CD4-positive, alpha-beta T cell treated with Interleukin-6 for 4 hours (primary cell): ENCODE results near the gene MZF1.
"Not testable (repeated sequence)": the region's sequence is repeated elsewhere in the genome, so short reads cannot be mapped to it uniquely, and the experiment has no call there.

Experiments
- DNase-seq: peaks from one replicate; pipeline ENCODE4 v3.0.0-alpha.2; 2020; ENCODE audit warnings: mixed read lengths

The MZF1 gene

DNA sequence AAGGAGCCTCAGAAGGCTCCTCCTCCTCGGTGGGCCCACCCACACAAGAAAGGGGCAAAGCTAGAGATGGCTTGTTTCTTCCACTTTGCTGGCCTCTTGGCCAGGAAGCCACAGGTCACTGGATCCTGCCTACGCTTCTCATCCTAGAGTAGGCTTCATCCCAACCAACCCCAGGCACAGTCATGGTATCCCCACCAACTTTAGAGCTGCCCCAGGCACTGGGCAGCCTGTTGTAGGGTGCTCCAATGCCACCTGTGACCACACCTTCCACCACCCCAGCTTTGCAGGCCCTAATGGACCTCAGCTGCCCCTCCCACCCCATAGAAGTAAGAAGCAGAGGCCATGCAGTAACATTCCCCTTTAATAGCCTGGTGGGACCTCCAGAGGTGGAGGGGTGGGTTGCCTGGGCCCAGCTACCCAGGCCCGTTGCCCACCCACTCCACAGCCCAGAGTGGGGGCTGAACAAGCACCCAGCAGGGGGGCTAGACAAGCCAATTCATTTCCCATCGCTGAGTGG, 17.7 kb downstream of the MZF1 start:
- DNase-seq = no peak

DNA sequence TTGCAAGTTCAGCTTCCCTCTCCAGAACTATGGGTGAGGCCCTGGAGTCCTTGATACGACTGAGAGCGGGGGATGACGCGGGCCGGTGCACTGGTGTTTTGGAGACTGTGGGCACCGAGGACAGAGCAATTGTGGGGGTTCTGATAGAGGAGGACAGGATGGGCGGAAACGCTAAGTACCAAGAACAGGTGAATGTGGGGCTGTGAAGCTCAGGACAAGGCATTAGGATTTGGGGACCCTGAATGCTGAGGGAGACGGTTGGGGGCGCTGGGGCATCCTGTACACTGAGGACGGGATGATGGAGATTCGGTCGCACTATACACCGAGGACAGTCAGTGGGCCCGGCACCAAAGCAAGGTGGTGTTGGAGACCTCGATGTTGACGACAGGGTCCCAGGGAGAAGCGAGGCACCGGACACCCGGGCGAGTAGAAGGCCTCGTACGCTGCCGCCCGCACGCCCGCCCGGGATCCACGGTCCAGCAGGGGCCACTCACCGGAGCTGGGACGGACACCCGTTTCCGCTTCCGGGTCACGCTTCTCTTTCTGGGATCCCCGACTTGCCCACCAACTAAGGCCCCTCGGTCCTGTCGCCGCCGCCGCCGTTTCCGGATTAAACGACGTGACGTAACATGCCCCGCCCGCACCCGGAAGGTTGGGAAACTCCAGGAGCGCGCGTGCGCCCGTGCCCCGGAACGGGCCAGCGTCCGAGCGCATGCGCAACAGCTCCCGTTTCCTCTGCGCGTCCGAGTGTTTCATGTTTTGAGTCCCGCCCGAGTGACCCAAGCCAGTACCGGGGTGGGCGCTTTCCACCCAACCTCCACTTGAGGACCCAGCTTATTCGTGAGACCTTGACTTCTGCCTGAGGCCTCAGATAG, 18.4 kb downstream of the MZF1 start, which contains the start of gene CHMP2A:
CHMP2A (minus strand) TSS at position 612 of the 875 bp plus-strand sequence. CDS start 893 bp downstream, outside the sequence.
- DNase-seq = peak; percentile 97

DNA sequence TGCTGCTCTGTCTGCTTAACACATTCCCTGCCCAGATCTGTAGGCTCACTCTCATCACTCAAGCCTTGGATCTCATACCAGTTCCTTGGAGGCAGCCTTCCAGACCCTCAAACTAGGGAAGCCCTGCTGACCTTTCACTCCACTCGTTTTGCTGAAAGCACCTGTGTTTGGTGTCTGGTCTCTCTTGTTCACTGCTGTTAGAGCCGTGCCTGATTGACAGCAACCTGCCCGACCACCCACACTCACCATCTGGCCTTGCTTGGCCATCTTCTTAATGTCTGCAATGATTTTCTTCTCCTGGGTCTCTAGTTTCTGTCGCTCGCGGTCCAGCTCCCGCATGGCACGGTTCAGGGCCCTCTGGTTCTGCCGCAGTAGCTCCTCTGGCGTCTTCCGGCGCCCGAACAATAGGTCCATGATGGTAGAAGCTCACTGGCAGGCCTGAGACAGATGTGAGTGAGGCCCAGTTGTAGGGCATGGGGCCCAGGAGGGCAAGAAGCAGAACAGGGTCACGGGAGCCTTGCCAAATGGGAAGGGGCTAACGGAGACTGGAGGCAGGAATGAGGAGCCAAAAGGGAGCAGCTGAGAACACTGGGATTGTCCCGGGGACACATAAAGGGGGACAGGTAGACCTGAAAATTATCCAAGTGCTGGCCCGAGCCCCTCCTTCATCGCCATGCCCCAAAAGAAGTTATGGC, 19.2 kb downstream of the MZF1 start:
- DNase-seq = no peak

DNA sequence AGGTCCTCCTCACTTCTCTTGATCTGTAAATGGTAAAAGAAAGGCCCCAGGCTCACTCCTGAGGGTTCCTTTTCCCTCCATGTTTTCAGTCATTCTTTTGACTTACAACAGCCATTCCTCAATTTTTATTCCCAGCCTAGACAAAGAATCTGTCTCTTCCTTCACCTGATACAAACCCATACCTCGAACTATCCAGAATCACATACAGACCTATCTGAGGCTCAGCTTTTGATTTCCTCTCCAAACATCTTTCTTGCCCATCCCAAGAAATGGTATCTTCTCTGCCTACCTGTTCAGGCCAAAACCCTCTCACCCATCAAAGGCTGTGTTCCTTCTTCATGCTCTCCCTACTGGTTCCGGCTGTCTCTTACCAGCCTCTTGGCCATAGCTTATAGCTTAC, 20.5 kb downstream of the MZF1 start:
- DNase-seq = no peak

DNA sequence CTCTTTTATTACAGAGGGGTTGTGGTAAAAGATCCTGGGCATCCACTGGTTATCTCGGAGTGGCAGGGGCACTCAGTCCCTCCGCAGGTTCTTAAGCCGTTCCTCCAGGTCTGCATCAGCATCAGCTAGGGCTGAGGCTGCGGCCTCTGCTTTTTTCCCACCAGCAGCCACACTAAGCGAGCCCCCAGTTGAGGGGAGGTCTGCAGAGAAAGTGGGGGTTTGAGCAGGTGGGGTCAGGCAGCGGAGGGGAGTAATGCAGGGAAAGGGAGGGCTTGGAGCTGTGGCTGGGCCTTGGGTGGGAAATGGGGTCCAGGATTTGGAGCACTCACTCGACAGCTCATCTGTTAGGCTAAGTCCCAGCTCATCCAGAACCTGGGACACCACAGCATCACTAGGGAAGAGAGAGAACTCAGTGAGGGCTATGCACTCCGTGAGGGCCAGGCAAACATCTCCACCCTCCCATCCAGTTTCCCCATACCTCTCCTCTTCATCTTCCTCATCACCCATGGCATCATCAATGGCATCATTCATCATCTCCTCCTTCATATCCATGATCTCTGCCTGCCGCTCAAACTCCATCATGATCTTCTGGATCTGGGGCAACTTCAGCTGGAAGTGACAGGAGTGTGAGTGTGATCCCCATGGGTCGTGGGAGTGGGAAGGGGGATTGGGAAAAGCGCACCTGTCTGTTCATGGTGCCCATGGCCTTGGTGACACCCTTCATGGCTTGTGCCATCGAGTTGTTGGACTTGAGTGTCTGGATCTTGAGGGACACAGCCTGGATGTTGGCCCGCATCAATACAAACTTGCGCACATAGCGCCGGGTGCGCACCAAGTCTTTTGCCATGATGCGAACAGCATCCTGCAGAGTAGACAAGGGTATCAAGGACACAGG, 21.3 kb downstream of the MZF1 start:
- no peak for DNase-seq

DNA sequence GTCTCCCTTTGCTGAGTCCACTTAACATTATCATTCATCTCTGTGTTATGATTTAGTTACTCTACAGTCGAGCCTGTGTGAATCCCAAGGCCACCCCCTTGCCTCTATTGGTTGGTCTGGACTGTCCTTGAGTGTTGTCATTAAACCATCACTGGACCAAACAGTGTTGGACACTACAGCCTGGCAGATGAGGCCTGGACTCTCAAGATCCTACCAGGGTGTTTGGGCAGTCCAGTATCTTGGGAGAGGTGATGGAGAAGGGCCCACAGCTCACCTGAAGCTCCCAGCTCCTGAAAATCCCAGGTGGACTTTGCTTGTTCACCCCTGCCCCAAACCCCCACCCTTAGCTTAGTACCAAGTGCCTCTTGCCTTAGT, 22.0 kb downstream of the MZF1 start:
- DNase-seq = no peak

GRCh38 chr19:58550362-58551122, 22.6 kb downstream of the MZF1 start:
- DNase-seq = no peak

DNA sequence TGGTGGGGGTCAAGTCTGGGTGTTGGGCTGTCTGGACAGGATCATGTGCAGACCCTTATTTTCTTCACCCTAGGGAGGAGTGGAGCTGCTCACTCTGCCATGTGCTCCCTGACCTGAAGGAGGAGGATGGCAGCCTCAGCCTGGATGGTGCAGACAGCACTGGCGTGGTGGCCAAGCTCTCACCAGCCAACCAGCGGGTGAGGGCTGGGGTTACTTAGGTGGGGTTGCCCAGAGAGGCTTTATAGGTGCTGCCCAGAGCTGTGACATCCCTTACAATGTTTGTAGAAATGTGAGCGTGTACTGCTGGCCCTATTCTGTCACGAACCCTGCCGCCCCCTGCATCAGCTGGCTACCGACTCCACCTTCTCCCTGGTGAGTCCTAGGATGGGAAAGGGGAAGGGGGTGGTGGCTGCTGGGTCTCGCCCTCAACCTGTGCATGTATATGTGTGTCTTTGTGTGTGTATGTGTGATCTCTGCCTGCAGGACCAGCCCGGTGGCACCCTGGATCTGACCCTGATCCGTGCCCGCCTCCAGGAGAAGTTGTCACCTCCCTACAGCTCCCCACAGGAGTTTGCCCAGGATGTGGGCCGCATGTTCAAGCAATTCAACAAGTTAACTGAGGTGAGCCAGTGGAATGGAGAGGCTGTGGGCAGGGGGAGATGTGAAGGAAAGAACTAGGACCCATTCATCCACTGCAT, 23.3 kb downstream of the MZF1 start:
- DNase-seq = no peak

- no peak for DNase-seq
These were observed 24.1 kb downstream of the MZF1 start for GRCh38 chr19:58548859-58549663.

GRCh38 chr19:58547323-58548312, 25.5 kb downstream of the MZF1 start:
- no peak for DNase-seq

- DNase-seq = no peak
These were observed 27.1 kb downstream of the MZF1 start for GRCh38 chr19:58546019-58546530.

DNA sequence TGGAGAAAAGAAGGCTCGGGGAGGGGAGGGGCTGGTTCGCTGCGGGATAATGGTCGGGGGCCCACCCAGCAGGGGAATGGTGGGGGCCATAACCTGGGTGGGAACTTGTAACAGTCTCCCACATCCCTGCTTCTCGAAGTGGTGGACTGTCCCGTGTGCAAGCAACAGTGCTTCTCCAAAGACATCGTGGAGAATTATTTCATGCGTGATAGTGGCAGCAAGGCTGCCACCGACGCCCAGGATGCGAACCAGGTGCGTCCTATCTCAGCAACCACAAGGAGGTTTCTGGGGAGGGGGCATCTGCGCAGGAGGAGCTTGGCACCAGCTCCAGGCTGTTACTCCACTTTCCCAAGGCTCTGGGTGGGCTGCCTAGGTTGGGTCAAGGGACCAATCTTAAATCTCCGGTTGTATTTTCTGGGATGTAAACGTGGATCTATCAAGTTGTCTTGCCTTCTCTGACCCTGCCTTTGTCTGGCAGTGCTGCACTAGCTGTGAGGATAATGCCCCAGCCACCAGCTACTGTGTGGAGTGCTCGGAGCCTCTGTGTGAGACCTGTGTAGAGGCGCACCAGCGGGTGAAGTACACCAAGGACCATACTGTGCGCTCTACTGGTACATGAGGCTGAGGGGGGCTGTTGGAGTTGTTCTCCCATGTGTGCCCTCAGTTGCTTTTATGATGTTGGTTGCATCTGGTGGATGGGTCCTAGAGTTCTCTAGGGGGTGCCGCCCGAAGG, 27.7 kb downstream of the MZF1 start:
- no peak for DNase-seq

GRCh38 chr19:58544591-58545285, 28.4 kb downstream of the MZF1 start:
- DNase-seq = peak; percentile 79

- peak; percentile 100 for DNase-seq
These were observed 29.1 kb downstream of the MZF1 start, which contains the start of gene TRIM28 for GRCh38 chr19:58543826-58544590. TSS of gene TRIM28 (plus strand) at chr19:58544064. CDS start at chr19:58544758, 694 bp downstream.

GRCh38 chr19:58542641-58543372, 30.3 kb downstream of the MZF1 start:
- not testable (repeated sequence) for DNase-seq

DNA sequence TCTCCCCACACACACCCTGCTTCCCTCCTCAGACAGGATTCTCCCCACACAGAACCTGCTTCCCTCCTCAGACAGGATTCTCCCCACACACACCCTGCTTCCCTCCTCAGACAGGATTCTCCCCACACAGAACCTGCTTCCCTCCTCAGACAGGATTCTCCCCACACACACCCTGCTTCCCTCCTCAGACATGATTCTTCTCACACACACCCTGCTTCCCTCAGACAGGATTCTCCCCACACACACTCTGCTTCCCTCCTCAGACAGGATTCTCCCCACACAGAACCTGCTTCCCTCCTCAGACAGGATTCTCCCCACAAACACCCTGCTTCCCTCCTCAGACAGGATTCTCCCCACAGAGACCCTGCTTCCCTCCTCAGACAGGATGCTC, 34.0 kb downstream of the MZF1 start:
- DNase-seq = not testable (repeated sequence)
